ENCODE data around the gene TRPM5.

The TRPM5 gene

DNA sequence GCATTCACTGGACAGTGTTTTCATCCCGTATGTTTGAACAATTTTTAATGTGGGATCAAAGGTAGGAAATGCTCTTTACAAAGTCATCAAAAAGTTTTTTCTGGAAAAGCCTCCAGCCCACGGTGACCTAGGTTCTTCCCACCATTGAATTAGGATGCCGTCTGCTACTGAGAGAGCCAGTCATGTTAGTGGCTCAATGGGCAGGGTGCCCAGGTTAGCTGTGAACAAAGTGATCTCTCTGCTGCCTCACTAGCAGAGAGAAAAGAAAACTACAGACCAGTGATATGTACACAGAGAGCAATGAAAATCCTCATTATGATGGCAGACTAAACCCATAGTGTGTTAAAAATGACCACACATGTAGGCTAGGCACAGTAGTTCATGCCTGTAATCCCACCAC, 32.9 kb upstream of the TRPM5 start:
- TF ChIP-seq CTCF (IDR thresholded peaks at IDR 0.05; ENCODE audit: unreplicated experiment in 3 of 3): no peak
- H3K36me3 Mint-ChIP-seq (ENCODE audit: low read depth): peaks cover 4% of the 10 kb centered on the region

GRCh38 chr11:2475136-2475918, 31.0 kb upstream of the TRPM5 start:
- Mint-ChIP-seq H3K27me3 (ENCODE audit: low read depth) (peaks cover 25% of the 10 kb centered on the region), H3K4me1 (peaks cover 23% of the 10 kb centered on the region), H3K27ac (peak overlapping the region in 2 of 3 experiments; percentile 1 to 11), H3K4me3 (peak overlapping the region in 1 of 3 experiments; percentile 25), H3K36me3 (ENCODE audit: low read depth) (peaks cover 4% of the 10 kb centered on the region), H3K9me3 (peaks cover 13% of the 10 kb centered on the region)
- no peak for TF ChIP-seq CTCF (IDR thresholded peaks at IDR 0.05; ENCODE audit: unreplicated experiment in 3 of 3)

More for the DNA sequence above, 32.9 kb upstream of the TRPM5 start:
- no peak overlapping the region for H3K27ac Mint-ChIP-seq
- peaks cover 24% of the 10 kb centered on the region for H3K9me3 Mint-ChIP-seq
- H3K27me3 Mint-ChIP-seq (ENCODE audit: low read depth): peaks cover 21% of the 10 kb centered on the region
- H3K4me1 Mint-ChIP-seq: peaks cover 14% of the 10 kb centered on the region
- no peak overlapping the region for H3K4me3 Mint-ChIP-seq

DNA sequence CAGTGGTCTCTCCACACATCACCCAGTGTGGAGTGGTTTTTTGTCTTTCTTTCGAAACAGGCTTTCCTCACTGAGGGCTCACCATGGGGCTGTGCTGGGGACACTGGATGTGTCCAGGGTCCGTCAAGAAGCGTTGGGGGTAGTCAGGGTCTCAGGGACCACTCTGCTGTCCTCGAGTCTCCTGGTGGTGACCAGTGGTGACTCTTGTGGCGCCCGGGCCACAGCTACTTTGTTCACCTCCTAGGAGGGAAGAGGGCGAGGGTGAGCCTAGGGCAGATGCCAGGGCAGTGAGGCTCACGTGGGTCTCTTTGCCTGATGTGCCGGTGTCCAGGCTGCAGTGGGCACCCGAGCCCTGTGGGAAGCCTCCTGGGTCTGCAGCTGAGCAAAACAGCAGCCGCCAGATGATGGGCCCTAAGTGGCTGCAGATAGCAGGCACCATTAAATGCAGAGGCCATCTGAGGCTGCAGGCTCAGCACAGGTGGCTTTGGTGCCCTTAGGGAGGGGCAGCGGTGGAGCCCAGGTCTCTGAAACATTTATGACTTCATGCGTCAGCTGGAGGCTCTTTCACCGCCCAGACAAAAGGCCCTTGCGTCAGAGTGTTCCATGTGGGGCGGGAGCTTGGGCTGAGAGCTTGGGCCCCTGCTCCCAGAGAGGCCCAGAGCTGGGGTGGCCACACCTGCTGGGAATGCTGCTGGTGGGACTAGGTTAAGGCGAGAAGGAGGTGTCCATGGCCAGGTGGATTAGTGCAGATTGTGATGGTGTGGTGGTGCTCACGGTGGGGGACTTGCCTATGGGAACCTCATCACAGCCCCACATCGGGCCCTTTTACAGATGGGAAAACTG, 30.0 kb upstream of the TRPM5 start:
- H3K9me3 Mint-ChIP-seq: peaks cover 5% of the 10 kb centered on the region
- no peaks in the 10 kb centered on the region for H3K36me3 Mint-ChIP-seq (ENCODE audit: low read depth)
- no peak overlapping the region for H3K4me3 Mint-ChIP-seq
- H3K27ac Mint-ChIP-seq: peak overlapping the region in 1 of 3 experiments; percentile 1
- TF ChIP-seq CTCF (IDR thresholded peaks at IDR 0.05; ENCODE audit: unreplicated experiment in 3 of 3): no peak
- H3K4me1 Mint-ChIP-seq: peaks cover 23% of the 10 kb centered on the region
- peaks cover 26% of the 10 kb centered on the region for H3K27me3 Mint-ChIP-seq (ENCODE audit: low read depth)

DNA sequence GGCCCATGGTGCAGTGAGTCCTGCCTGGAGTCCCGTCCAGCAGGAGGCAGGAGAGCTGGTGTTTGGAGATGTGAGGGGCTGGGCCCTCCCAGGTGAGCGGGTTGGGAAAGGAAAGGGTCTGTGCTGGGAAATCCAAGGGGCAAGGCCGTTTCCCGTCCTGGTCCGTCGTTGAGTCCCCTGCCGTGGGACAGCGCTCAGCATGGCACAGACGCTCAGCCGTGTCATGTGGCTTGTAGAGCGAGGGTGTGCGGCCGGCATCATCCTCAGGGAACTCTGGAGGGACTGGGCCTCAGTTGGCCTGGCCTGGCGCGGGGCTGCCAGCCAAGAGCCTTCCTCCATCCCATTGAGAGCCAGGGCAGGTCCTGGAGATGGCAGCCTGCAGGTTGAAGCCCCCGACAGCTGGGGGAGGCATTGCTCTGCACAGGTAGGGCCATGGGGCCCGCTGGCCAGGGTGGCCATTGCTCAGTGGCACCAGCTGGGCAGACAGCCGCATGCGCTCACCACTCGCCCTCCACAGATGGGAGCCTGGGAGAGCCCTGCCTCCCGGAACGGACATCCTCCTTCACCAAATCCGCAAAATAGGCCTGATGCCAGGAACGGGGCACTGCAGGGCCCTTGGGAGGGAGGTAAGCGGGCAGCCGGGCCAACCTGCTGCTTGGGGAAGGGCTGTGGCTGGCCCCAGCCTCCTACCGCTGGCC, 29.2 kb upstream of the TRPM5 start:
- TF ChIP-seq CTCF (IDR thresholded peaks at IDR 0.05; ENCODE audit: unreplicated experiment in 3 of 3): no peak
- H3K9me3 Mint-ChIP-seq: peaks cover 5% of the 10 kb centered on the region
- H3K4me3 Mint-ChIP-seq: no peak overlapping the region
- H3K36me3 Mint-ChIP-seq (ENCODE audit: low read depth): no peaks in the 10 kb centered on the region
- H3K4me1 Mint-ChIP-seq: peaks cover 30% of the 10 kb centered on the region
- no peak overlapping the region for H3K27ac Mint-ChIP-seq
- peaks cover 33% of the 10 kb centered on the region for H3K27me3 Mint-ChIP-seq (ENCODE audit: low read depth)

GRCh38 chr11:2472428-2473186, 28.3 kb upstream of the TRPM5 start:
- peaks cover 32% of the 10 kb centered on the region for H3K4me1 Mint-ChIP-seq
- H3K9me3 Mint-ChIP-seq: no peaks in the 10 kb centered on the region
- H3K27ac Mint-ChIP-seq: no peak overlapping the region
- H3K27me3 Mint-ChIP-seq (ENCODE audit: low read depth): peaks cover 39% of the 10 kb centered on the region
- no peaks in the 10 kb centered on the region for H3K36me3 Mint-ChIP-seq (ENCODE audit: low read depth)
- TF ChIP-seq CTCF (IDR thresholded peaks at IDR 0.05; ENCODE audit: unreplicated experiment in 3 of 3): no peak
- no peak overlapping the region for H3K4me3 Mint-ChIP-seq
